Fibroblast of lung (primary cell): ENCODE results near the gene EBF3. TPM values are rescaled to one million over a fixed set of nuclear protein-coding genes. Genes with fewer than 3 reads are reported as not detected.

Source experiments
- DNase-seq, 2 donors: peaks; one replicate each; pipeline versions ENCODE4 v3.0.0 to v3.0.0-alpha.2; 2010; ENCODE audit warnings: low read depth in 2 of 2
- H2AFZ ChIP-seq: 2 replicates; pipeline ENCODE4 v1.5.1; 2012; ENCODE audit warnings: low read length, control low read depth, inconsistent platforms
- H3K27ac ChIP-seq: 2 replicates; pipeline ENCODE4 v1.5.1; 2011; ENCODE audit warnings: low read length, control low read depth; ENCODE audit not compliant: insufficient read depth
- H3K27me3 ChIP-seq: 2 replicates; pipeline ENCODE4 v1.5.1; 2011; ENCODE audit warnings: mild to moderate bottlenecking, low read length; ENCODE audit not compliant: control insufficient read depth, insufficient read depth
- H3K36me3 ChIP-seq: 2 replicates; pipeline ENCODE4 v1.5.1; 2011; ENCODE audit warnings: low read length; ENCODE audit not compliant: control insufficient read depth, insufficient read depth
- H3K4me1 ChIP-seq: 2 replicates; pipeline ENCODE4 v1.5.1; 2011; ENCODE audit warnings: low read length; ENCODE audit not compliant: control insufficient read depth, insufficient read depth; ENCODE audit errors: extremely low read depth
- H3K4me2 ChIP-seq: 2 replicates; pipeline ENCODE4 v1.5.1; 2011; ENCODE audit warnings: low read length, control low read depth; ENCODE audit not compliant: insufficient read depth; ENCODE audit errors: extremely low read depth
- H3K4me3 ChIP-seq, 4 experiments: fragments of 200-600 bp in 1 of 4; sonication (generic) in 1 of 4; replicated peaks in 1 of 4; 2 replicates each; pipeline ENCODE4 v1.5.1; 2011 to 2016; ENCODE audit warnings: low read length in 4 of 4, low read depth in 3 of 4, mild to moderate bottlenecking in 3 of 4, control low read depth in 2 of 4, inconsistent platforms in 1 of 4, mixed read lengths in 1 of 4; ENCODE audit not compliant: insufficient read depth in 1 of 4; ENCODE audit errors: control extremely low read depth in 1 of 4
- H3K79me2 ChIP-seq: 2 replicates; pipeline ENCODE4 v1.5.1; 2012; ENCODE audit warnings: mild to moderate bottlenecking, low read length, inconsistent platforms; ENCODE audit not compliant: control insufficient read depth, insufficient read depth
- H3K9ac ChIP-seq: 2 replicates; pipeline ENCODE4 v1.5.1; 2011; ENCODE audit warnings: mild to moderate bottlenecking, low read length, control low read depth; ENCODE audit not compliant: insufficient read depth
- H3K9me3 ChIP-seq: 2 replicates; pipeline ENCODE4 v1.5.1; 2012; ENCODE audit warnings: low read depth, low read length; ENCODE audit not compliant: control insufficient read depth, insufficient read depth
- H4K20me1 ChIP-seq: 2 replicates; pipeline ENCODE4 v1.5.1; 2011; ENCODE audit warnings: low read length; ENCODE audit not compliant: control insufficient read depth, insufficient read depth; ENCODE audit errors: extremely low read depth
- CTCF ChIP-seq, 2 donors: IDR thresholded peaks in 1 of 2; conservative IDR thresholded peaks in 1 of 2; 1 replicate in 1 of 2; 2 replicates in 1 of 2; pipeline ENCODE4 v1.5.1; 2011 to 2012; ENCODE audit warnings: low read length in 2 of 2, control low read depth in 1 of 2, inconsistent platforms in 1 of 2, low read depth in 1 of 2, mild to moderate bottlenecking in 1 of 2
- EZH2 ChIP-seq: IDR thresholded peaks from 2 replicates; pipeline ENCODE4 v1.5.1; 2012; ENCODE audit warnings: low read length, control low read depth, mild to moderate bottlenecking; ENCODE audit errors: missing control alignments
- polyA plus RNA-seq, 2 donors: library from polyadenylated mRNA; depleted of rRNA in 1 of 2; stranded (reverse) in 1 of 2; unstranded in 1 of 2; fragments of >200 nt; gene quantifications; 2 replicates each; pipeline ENCODE4 v1.2.1, GENCODE V29; 2011 to 2012; ENCODE audit warnings: missing spikeins in 1 of 2
- total RNA-seq: library from RNA; depleted of rRNA; stranded (reverse); fragments of >200 nt; gene quantifications from 2 replicates; pipeline ENCODE4 v1.2.1, GENCODE V29; 2014

Gene EBF3
- total and polyA plus RNA-seq, 2 donors (not counting 1 experiment from before 2014, with no cell fraction given) = 0.12 to 0.17 TPM

GRCh38 chr10:129836253-129836652 is 127.8 kb downstream of the EBF3 start:
- Histone ChIP-seq H3K4me1 (no peaks in the 10 kb centered on the region), H2AFZ (no peak overlapping the region), H3K4me3 (no peak overlapping the region), H3K27ac (no peak overlapping the region), H3K27me3 (no peaks in the 10 kb centered on the region), H3K4me2 (no peak overlapping the region), H3K9me3 (no peaks in the 10 kb centered on the region), H3K79me2 (no peaks in the 10 kb centered on the region), H4K20me1 (no peaks in the 10 kb centered on the region), H3K36me3 (no peaks in the 10 kb centered on the region), H3K9ac (no peak overlapping the region)
- TF ChIP-seq CTCF (conservative IDR thresholded peaks at IDR 0.05 in 1 of 2, IDR thresholded peaks at IDR 0.05 in 1 of 2; ENCODE audit: low read depth in 1 of 2, low read length in 2 of 2) (no peak), EZH2 (no peak)
- DNase-seq = no peak

- no peak for DNase-seq
Measured at GRCh38 chr10:129833994-129834739, 129.9 kb downstream of the EBF3 start.

GRCh38 chr10:129833468-129833950 is 130.6 kb downstream of the EBF3 start:
- Histone ChIP-seq H3K9ac (no peak overlapping the region), H3K36me3 (no peaks in the 10 kb centered on the region), H2AFZ (no peak overlapping the region), H3K79me2 (no peaks in the 10 kb centered on the region), H3K4me3 (no peak overlapping the region), H3K27me3 (no peaks in the 10 kb centered on the region), H3K4me2 (no peak overlapping the region), H4K20me1 (no peaks in the 10 kb centered on the region), H3K27ac (no peak overlapping the region), H3K9me3 (no peaks in the 10 kb centered on the region), H3K4me1 (no peaks in the 10 kb centered on the region)
- no peak for TF ChIP-seq EZH2
- no peak for TF ChIP-seq CTCF (conservative IDR thresholded peaks at IDR 0.05 in 1 of 2, IDR thresholded peaks at IDR 0.05 in 1 of 2; ENCODE audit: low read depth in 1 of 2, low read length in 2 of 2)
- DNase-seq = no peak

More at GRCh38 chr10:129833994-129834739, 129.9 kb downstream of the EBF3 start:
- Histone ChIP-seq H3K36me3 (no peaks in the 10 kb centered on the region), H3K4me3 (no peak overlapping the region), H4K20me1 (no peaks in the 10 kb centered on the region), H3K9ac (no peak overlapping the region), H3K27ac (no peak overlapping the region), H3K27me3 (no peaks in the 10 kb centered on the region), H3K4me2 (no peak overlapping the region), H3K9me3 (no peaks in the 10 kb centered on the region), H3K4me1 (no peaks in the 10 kb centered on the region), H2AFZ (no peak overlapping the region), H3K79me2 (no peaks in the 10 kb centered on the region)
- no peak for TF ChIP-seq CTCF (conservative IDR thresholded peaks at IDR 0.05 in 1 of 2, IDR thresholded peaks at IDR 0.05 in 1 of 2; ENCODE audit: low read depth in 1 of 2, low read length in 2 of 2)
- TF ChIP-seq EZH2 = no peak
